ENCODE data around the gene BMP2K.
A peak's percentile ranks its signal among the peaks of the same experiment; 100 is the strongest.

The BMP2K gene

GRCh38 chr4:78939667-78940008 is 163.5 kb downstream of the BMP2K start:
- no peak for DNase-seq (ENCODE audit: low read depth)
- H3K4me3 ChIP-seq (ENCODE audit: low read depth, low read length), result peak overlapping the region; percentile 89
- TF ChIP-seq POLR2A (IDR thresholded peaks at IDR 0.05; ENCODE audit: extremely low read depth, insufficient read length) (no peak), MYC (IDR thresholded peaks at IDR 0.05; ENCODE audit: low read depth, low read length) (peak; percentile 4; the same call in 1 of the 2 replicates), MAX (IDR thresholded peaks at IDR 0.05; ENCODE audit: low read depth, low read length) (no peak; the same call in 1 of the 2 replicates)

- H3K4me3 ChIP-seq (ENCODE audit: low read depth, low read length), result no peak overlapping the region
- DNase-seq (ENCODE audit: low read depth), result no peak
- TF ChIP-seq POLR2A (IDR thresholded peaks at IDR 0.05; ENCODE audit: extremely low read depth, insufficient read length) (no peak), CTCF (IDR thresholded peaks at IDR 0.05; ENCODE audit: low read depth, low read length) (no peak)
These were observed 164.6 kb downstream of the BMP2K start for GRCh38 chr4:78940752-78941151.

GRCh38 chr4:78944381-78944780 is 168.2 kb downstream of the BMP2K start:
- no peak overlapping the region for H3K4me3 ChIP-seq (ENCODE audit: low read depth, low read length)
- TF ChIP-seq MAX (IDR thresholded peaks at IDR 0.05; ENCODE audit: low read depth, low read length) (no peak), MYC (IDR thresholded peaks at IDR 0.05; ENCODE audit: low read depth, low read length) (no peak), POLR2A (IDR thresholded peaks at IDR 0.05; ENCODE audit: extremely low read depth, insufficient read length) (no peak), CTCF (IDR thresholded peaks at IDR 0.05; ENCODE audit: low read depth, low read length) (no peak)
- no peak for DNase-seq (ENCODE audit: low read depth)

GRCh38 chr4:78945651-78946179 is 169.6 kb downstream of the BMP2K start:
- DNase-seq (ENCODE audit: low read depth), result no peak
- TF ChIP-seq MAX (IDR thresholded peaks at IDR 0.05; ENCODE audit: low read depth, low read length) (no peak), CTCF (IDR thresholded peaks at IDR 0.05; ENCODE audit: low read depth, low read length) (no peak), MYC (IDR thresholded peaks at IDR 0.05; ENCODE audit: low read depth, low read length) (no peak), POLR2A (IDR thresholded peaks at IDR 0.05; ENCODE audit: extremely low read depth, insufficient read length) (no peak)
- H3K4me3 ChIP-seq (ENCODE audit: low read depth, low read length), result no peak overlapping the region

GRCh38 chr4:78949735-78950134 is 173.6 kb downstream of the BMP2K start:
- DNase-seq (ENCODE audit: low read depth), result no peak
- no peak for TF ChIP-seq POLR2A (IDR thresholded peaks at IDR 0.05; ENCODE audit: extremely low read depth, insufficient read length)
- no peak for TF ChIP-seq MYC (IDR thresholded peaks at IDR 0.05; ENCODE audit: low read depth, low read length)
- no peak for TF ChIP-seq CTCF (IDR thresholded peaks at IDR 0.05; ENCODE audit: low read depth, low read length)
- no peak for TF ChIP-seq MAX (IDR thresholded peaks at IDR 0.05; ENCODE audit: low read depth, low read length)
- no peak overlapping the region for H3K4me3 ChIP-seq (ENCODE audit: low read depth, low read length)

GRCh38 chr4:78951862-78952472 is 175.8 kb downstream of the BMP2K start:
- DNase-seq (ENCODE audit: low read depth), result peak; percentile 65
- H3K4me3 ChIP-seq (ENCODE audit: low read depth, low read length), result no peak overlapping the region
- TF ChIP-seq POLR2A (IDR thresholded peaks at IDR 0.05; ENCODE audit: extremely low read depth, insufficient read length) (no peak), MYC (IDR thresholded peaks at IDR 0.05; ENCODE audit: low read depth, low read length) (no peak), MAX (IDR thresholded peaks at IDR 0.05; ENCODE audit: low read depth, low read length) (no peak), CTCF (IDR thresholded peaks at IDR 0.05; ENCODE audit: low read depth, low read length) (peak; percentile 45)
